H9 (cell line): ENCODE results near the gene INTS15. TPM values are rescaled to one million over a fixed set of nuclear protein-coding genes. Genes with fewer than 3 reads are reported as not detected.

Experiments
- DNase-seq: peaks from one replicate; pipeline ENCODE4 v3.0.0-alpha.2; 2017
- H2AFZ ChIP-seq: one replicate; pipeline ENCODE4 v1.6.1; 2013; ENCODE audit warnings: mild to moderate bottlenecking, low read length, control low read depth, moderate library complexity
- H2AK5ac ChIP-seq: 2 replicates; pipeline ENCODE4 v1.6.1; 2013; ENCODE audit warnings: low read length, control low read depth, mixed read lengths; ENCODE audit not compliant: insufficient read length
- H2BK120ac ChIP-seq: one replicate; pipeline ENCODE4 v1.6.1; 2013; ENCODE audit warnings: low read depth, mild to moderate bottlenecking, low read length, control low read depth, inconsistent platforms; ENCODE audit not compliant: poor library complexity, severe bottlenecking
- H2BK12ac ChIP-seq: 2 replicates; pipeline ENCODE4 v1.6.1; 2013; ENCODE audit warnings: low read length, control low read depth, mixed read lengths, low read depth; ENCODE audit not compliant: insufficient read length
- H2BK15ac ChIP-seq: 2 replicates; pipeline ENCODE4 v1.6.1; 2013; ENCODE audit warnings: low read depth, low read length, control low read depth
- H2BK20ac ChIP-seq: one replicate; pipeline ENCODE4 v1.6.1; 2013; ENCODE audit warnings: low read depth, mild to moderate bottlenecking, low read length, control low read depth, inconsistent platforms; ENCODE audit not compliant: poor library complexity, severe bottlenecking
- H2BK5ac ChIP-seq: 2 replicates; pipeline ENCODE4 v1.6.1; 2013; ENCODE audit warnings: low read length, control low read depth, mixed read lengths; ENCODE audit not compliant: insufficient read length
- H3K14ac ChIP-seq: 2 replicates; pipeline ENCODE4 v1.6.1; 2013; ENCODE audit warnings: low read length, control low read depth; ENCODE audit not compliant: insufficient read depth
- H3K18ac ChIP-seq: 2 replicates; pipeline ENCODE4 v1.6.1; 2013; ENCODE audit warnings: low read depth, mild to moderate bottlenecking, mixed read lengths, low read length, control low read depth; ENCODE audit not compliant: insufficient read length
- H3K23ac ChIP-seq: 2 replicates; pipeline ENCODE4 v1.6.1; 2013; ENCODE audit warnings: low read length, control low read depth, mixed read lengths, low read depth; ENCODE audit not compliant: insufficient read length
- H3K23me2 ChIP-seq: 2 replicates; pipeline ENCODE4 v1.6.1; 2013; ENCODE audit warnings: low read depth, mild to moderate bottlenecking, mixed read lengths, low read length, control low read depth; ENCODE audit not compliant: insufficient read length, poor library complexity, severe bottlenecking
- H3K27ac ChIP-seq: 2 replicates; pipeline ENCODE4 v1.5.1; 2013; ENCODE audit warnings: low read length, control low read depth, mixed read lengths, low read depth; ENCODE audit not compliant: insufficient read length
- H3K27me3 ChIP-seq: 2 replicates; pipeline ENCODE4 v1.6.1; 2013; ENCODE audit warnings: low read length, control low read depth, inconsistent platforms; ENCODE audit not compliant: insufficient read depth
- H3K4ac ChIP-seq: 2 replicates; pipeline ENCODE4 v1.6.1; 2013; ENCODE audit warnings: low read depth, mild to moderate bottlenecking, control low read depth, inconsistent platforms, low read length, moderate library complexity
- H3K4me1 ChIP-seq: 2 replicates; pipeline ENCODE4 v1.6.1; 2013; ENCODE audit warnings: low read length, control low read depth, inconsistent platforms; ENCODE audit not compliant: insufficient read depth
- H3K4me2 ChIP-seq: 2 replicates; pipeline ENCODE4 v1.6.1; 2013; ENCODE audit warnings: low read length, control low read depth, mixed read lengths; ENCODE audit not compliant: insufficient read length, insufficient read depth
- H3K56ac ChIP-seq: 2 replicates; pipeline ENCODE4 v1.6.1; 2013; ENCODE audit warnings: low read depth, mild to moderate bottlenecking, mixed read lengths, low read length, control low read depth; ENCODE audit not compliant: insufficient read length
- H3K79me1 ChIP-seq: 2 replicates; pipeline ENCODE4 v1.6.1; 2013; ENCODE audit warnings: low read depth, mild to moderate bottlenecking, moderate library complexity, low read length, control low read depth, inconsistent platforms; ENCODE audit not compliant: insufficient read depth, poor library complexity, severe bottlenecking
- H3K79me2 ChIP-seq: 2 replicates; pipeline ENCODE4 v1.6.1; 2013; ENCODE audit warnings: low read length, control low read depth, inconsistent platforms; ENCODE audit not compliant: insufficient read depth
- H3K9ac ChIP-seq: 2 replicates; pipeline ENCODE4 v1.6.1; 2013; ENCODE audit warnings: low read length, control low read depth, mixed read lengths; ENCODE audit not compliant: insufficient read length; ENCODE audit errors: extremely low read depth
- H3K9me3 ChIP-seq: one replicate; pipeline ENCODE4 v1.6.1; 2013; ENCODE audit warnings: low read depth, low read length, inconsistent platforms; ENCODE audit not compliant: control insufficient read depth
- H3T11ph ChIP-seq: one replicate; pipeline ENCODE4 v1.6.1; 2013; ENCODE audit warnings: mild to moderate bottlenecking, low read length, control low read depth, inconsistent platforms
- H4K20me1 ChIP-seq: one replicate; pipeline ENCODE4 v1.6.1; 2013; ENCODE audit not compliant: control insufficient read depth, insufficient read length, insufficient read depth
- H4K5ac ChIP-seq: 2 replicates; pipeline ENCODE4 v1.6.1; 2013; ENCODE audit warnings: low read depth, mild to moderate bottlenecking, mixed read lengths, low read length, control low read depth; ENCODE audit not compliant: insufficient read length
- H4K8ac ChIP-seq: replicated peaks from 2 replicates; pipeline ENCODE4 v1.6.1; 2013; ENCODE audit warnings: low read length, control low read depth, mixed read lengths, low read depth; ENCODE audit not compliant: insufficient read length
- H4K91ac ChIP-seq: 2 replicates; pipeline ENCODE4 v1.6.1; 2013; ENCODE audit warnings: low read depth, mild to moderate bottlenecking, moderate library complexity, mixed read lengths, low read length, control low read depth; ENCODE audit not compliant: insufficient read length
- H3K27ac Mint-ChIP-seq, 3 experiments: 2 replicates in 2 of 3; 3 replicates in 1 of 3; pipeline ENCODE4 v1.8.0; 2020 to 2021; ENCODE audit warnings: mixed read lengths in 3 of 3, mild to moderate bottlenecking in 1 of 3, moderate library complexity in 1 of 3
- H3K27me3 Mint-ChIP-seq: 2 replicates; pipeline ENCODE4 v1.8.0; 2021; ENCODE audit warnings: low read depth, mild to moderate bottlenecking, moderate library complexity, mixed read lengths
- H3K36me3 Mint-ChIP-seq, 3 experiments: 2 replicates in 2 of 3; 3 replicates in 1 of 3; pipeline ENCODE4 v1.8.0; 2020 to 2021; ENCODE audit warnings: low read depth in 3 of 3, mixed read lengths in 3 of 3; ENCODE audit not compliant: insufficient read depth in 1 of 3
- H3K4me1 Mint-ChIP-seq, 2 experiments: 2 replicates each; pipeline ENCODE4 v1.8.0; 2020; ENCODE audit warnings: mixed read lengths in 2 of 2
- H3K4me3 Mint-ChIP-seq, 2 experiments: 2 replicates in 1 of 2; 3 replicates in 1 of 2; pipeline ENCODE4 v1.8.0; 2020 to 2021; ENCODE audit warnings: mild to moderate bottlenecking in 2 of 2, mixed read lengths in 2 of 2, moderate library complexity in 1 of 2
- H3K9me3 Mint-ChIP-seq, 2 experiments: 2 replicates in 1 of 2; 3 replicates in 1 of 2; pipeline ENCODE4 v1.8.0; 2020; ENCODE audit warnings: mild to moderate bottlenecking in 2 of 2, mixed read lengths in 2 of 2, moderate library complexity in 1 of 2
- CTCF ChIP-seq: fragments of 200-600 bp; sonication (generic); conservative IDR thresholded peaks from 3 replicates; pipeline ENCODE4 v1.8.0; 2021; ENCODE audit warnings: antibody characterized with exemption, mild to moderate bottlenecking
- WGBS: extraction: QIAGEN DNeasy Blood & Tissue Kit; methylation state at CpG from one replicate; pipeline ENCODE4 v1.1.7; 2013; ENCODE audit warnings: missing lambda C conversion rate, low lambda C conversion rate, mixed read lengths; ENCODE audit not compliant: insufficient read length; ENCODE audit errors: extremely low coverage; 5-methylcytosine and 5-hydroxymethylcytosine counted together
- total RNA-seq: library from RNA; stranded (reverse); gene quantifications from 2 replicates; pipeline ENCODE4 v1.2.1, GENCODE V29; 2021

The INTS15 gene
- total RNA-seq, 1 experiment from 2014 or later = 42.9 TPM

DNA sequence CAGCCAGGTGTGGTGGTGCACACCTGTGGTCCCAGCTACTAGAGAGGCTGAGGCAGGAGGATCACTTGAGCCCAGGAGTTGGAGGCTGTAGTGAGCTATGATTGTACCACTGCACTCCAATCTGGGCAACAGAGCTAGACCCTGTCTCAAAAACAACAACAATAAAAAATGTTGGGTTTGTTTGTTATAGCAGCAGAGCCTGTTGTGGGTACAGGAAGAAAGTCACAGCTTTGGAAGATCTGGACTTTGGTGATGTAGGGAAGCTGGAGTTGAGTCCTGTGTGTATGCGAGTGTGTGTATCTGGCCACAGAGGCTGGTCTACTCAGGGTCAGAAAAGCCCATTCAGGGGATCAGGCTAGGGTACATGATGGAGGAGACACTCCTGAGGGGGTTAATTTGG is 42.4 kb upstream of the INTS15 start:
- H3K18ac ChIP-seq = no peak overlapping the region
- H4K91ac ChIP-seq = no peak overlapping the region
- DNase-seq = no peak
- no peak overlapping the region for H3K56ac ChIP-seq
- H3K4ac ChIP-seq = no peak overlapping the region
- no peak overlapping the region for H2BK5ac ChIP-seq
- no peak overlapping the region for H3T11ph ChIP-seq
- no peaks in the 10 kb centered on the region for H4K20me1 ChIP-seq
- H3K23me2 ChIP-seq = no peaks in the 10 kb centered on the region
- no peak for TF ChIP-seq CTCF
- no peak overlapping the region for H2BK20ac ChIP-seq
- no peak overlapping the region for H4K8ac ChIP-seq
- no peaks in the 10 kb centered on the region for H3K27me3 ChIP-seq
- Mint-ChIP-seq H3K4me3 (no peak overlapping the region), H3K4me1 (peaks cover 4 to 5% of the 10 kb centered on the region in 2 experiments; a peak in 3 of 4 replicates), H3K27ac (no peak overlapping the region; a peak in 1 of 7 replicates), H3K9me3 (no peaks in the 10 kb centered on the region), H3K36me3 (no peaks in the 10 kb centered on the region), H3K27me3 (no peaks in the 10 kb centered on the region)
- H2BK12ac ChIP-seq = no peak overlapping the region
- no peaks in the 10 kb centered on the region for H3K4me1 ChIP-seq
- H3K9me3 ChIP-seq = no peaks in the 10 kb centered on the region
- H2BK15ac ChIP-seq = no peak overlapping the region
- no peak overlapping the region for H2AK5ac ChIP-seq
- no peak overlapping the region for H3K23ac ChIP-seq
- H4K5ac ChIP-seq = no peak overlapping the region
- no peak overlapping the region for H2BK120ac ChIP-seq
- H3K14ac ChIP-seq = no peak overlapping the region
- H3K27ac ChIP-seq = no peak overlapping the region
- no peak overlapping the region for H3K4me2 ChIP-seq
- H3K9ac ChIP-seq = no peak overlapping the region
- H3K79me2 ChIP-seq = no peaks in the 10 kb centered on the region
- H2AFZ ChIP-seq = no peak overlapping the region
- no CpG with 5 or more reads among the region's 1 CpG for WGBS
- H3K79me1 ChIP-seq = no peaks in the 10 kb centered on the region
